Raji (cell line): ENCODE data around the gene IKZF5.

Source experiments
- POLR2A ChIP-seq: IDR thresholded peaks from 2 replicates; pipeline ENCODE4 v1.6.1; 2011; ENCODE audit warnings: low read depth, low read length, control low read depth; ENCODE audit not compliant: insufficient read depth

The IKZF5 gene

GRCh38 chr10:123008355-123009104, at the start of gene IKZF5, which contains the start of gene ACADSB:
IKZF5 (minus strand) TSS chr10:123008795; CDS start chr10:122998625, 10,170 bp downstream.
ACADSB (plus strand) TSS chr10:123009006; CDS start chr10:123009030, 24 bp downstream.
- peak; percentile 97 for TF ChIP-seq POLR2A

GRCh38 chr10:123057968-123058367, 49.4 kb upstream of the IKZF5 start:
- no peak for TF ChIP-seq POLR2A

- no peak for TF ChIP-seq POLR2A
These were observed 37.6 kb upstream of the IKZF5 start for GRCh38 chr10:123045961-123046731.

- no peak for TF ChIP-seq POLR2A
These were observed 35.8 kb upstream of the IKZF5 start for GRCh38 chr10:123044391-123044790.

GRCh38 chr10:123043409-123043925, 34.9 kb upstream of the IKZF5 start:
- TF ChIP-seq POLR2A, result no peak

GRCh38 chr10:123042708-123043408, 34.3 kb upstream of the IKZF5 start:
- no peak for TF ChIP-seq POLR2A

- TF ChIP-seq POLR2A, result no peak
These were observed 31.0 kb upstream of the IKZF5 start for GRCh38 chr10:123039632-123039930.

GRCh38 chr10:123038782-123039631, 30.4 kb upstream of the IKZF5 start:
- no peak for TF ChIP-seq POLR2A

- TF ChIP-seq POLR2A, result no peak
These were observed 27.0 kb upstream of the IKZF5 start for GRCh38 chr10:123035467-123036086.

GRCh38 chr10:123034332-123034731, 25.7 kb upstream of the IKZF5 start:
- TF ChIP-seq POLR2A, result no peak

GRCh38 chr10:123031124-123031523, 22.5 kb upstream of the IKZF5 start:
- TF ChIP-seq POLR2A, result no peak

- TF ChIP-seq POLR2A, result no peak
These were observed 19.3 kb upstream of the IKZF5 start for GRCh38 chr10:123027861-123028260.

GRCh38 chr10:123026302-123026701, 17.7 kb upstream of the IKZF5 start:
- TF ChIP-seq POLR2A, result no peak

GRCh38 chr10:123024540-123024939, 15.9 kb upstream of the IKZF5 start:
- TF ChIP-seq POLR2A, result no peak
